NOMO-1 treated with DMSO at 0.1 percent for 48 hours (cell line): ENCODE data around the gene PRICKLE2.
A peak's percentile ranks its signal among the peaks of the same experiment; 100 is the strongest.
"Not testable (repeated sequence)": the region's sequence is repeated elsewhere in the genome, so short reads cannot be mapped to it uniquely, and the experiment has no call there.

Experiments used
- DNase-seq: peaks from one replicate; lab custom pipeline; 2025; ENCODE audit not compliant: unreplicated experiment; lab: John Stamatoyannopoulos, UW

The PRICKLE2 gene

GRCh38 chr3:64104691-64105111, 120.6 kb downstream of the PRICKLE2 start:
- DNase-seq = no peak

- DNase-seq = no peak
These were observed 121.3 kb downstream of the PRICKLE2 start for GRCh38 chr3:64104006-64104405.

GRCh38 chr3:64103131-64103530, 122.1 kb downstream of the PRICKLE2 start:
- no peak for DNase-seq

GRCh38 chr3:64102147-64102546, 123.1 kb downstream of the PRICKLE2 start:
- DNase-seq = no peak

GRCh38 chr3:64099316-64099715, 126.0 kb downstream of the PRICKLE2 start:
- DNase-seq = no peak

- DNase-seq = no peak
These were observed 126.6 kb downstream of the PRICKLE2 start for GRCh38 chr3:64098670-64099069.

- DNase-seq = no peak
These were observed 127.3 kb downstream of the PRICKLE2 start for GRCh38 chr3:64097920-64098319.

- no peak for DNase-seq
These were observed 129.5 kb downstream of the PRICKLE2 start for GRCh38 chr3:64095802-64096201.

- no peak for DNase-seq
These were observed 130.6 kb downstream of the PRICKLE2 start for GRCh38 chr3:64094713-64095079.

- no peak for DNase-seq
These were observed 131.2 kb downstream of the PRICKLE2 start for GRCh38 chr3:64093825-64094712.

- no peak for DNase-seq
These were observed 132.1 kb downstream of the PRICKLE2 start for GRCh38 chr3:64093211-64093610.

- no peak for DNase-seq
These were observed 133.8 kb downstream of the PRICKLE2 start for GRCh38 chr3:64091501-64091900.

GRCh38 chr3:64089386-64089785, 135.9 kb downstream of the PRICKLE2 start:
- not testable (repeated sequence) for DNase-seq

GRCh38 chr3:64088408-64089205, 136.7 kb downstream of the PRICKLE2 start:
- no peak for DNase-seq

GRCh38 chr3:64086479-64087252, 138.6 kb downstream of the PRICKLE2 start:
- no peak for DNase-seq

GRCh38 chr3:64084640-64085039, 140.6 kb downstream of the PRICKLE2 start:
- no peak for DNase-seq

- no peak for DNase-seq
These were observed 141.7 kb downstream of the PRICKLE2 start for GRCh38 chr3:64083575-64083974.

GRCh38 chr3:64082961-64083541, 142.2 kb downstream of the PRICKLE2 start:
- peak; percentile 77 for DNase-seq

- no peak for DNase-seq
These were observed 142.9 kb downstream of the PRICKLE2 start for GRCh38 chr3:64082411-64082810.

- no peak for DNase-seq
These were observed 144.0 kb downstream of the PRICKLE2 start for GRCh38 chr3:64081235-64081630.
